Measurements from ENCODE around the gene DYRK1A.

Gene DYRK1A

GRCh38 chr21:37419228-37419906 lies 52.8 kb downstream of the DYRK1A start:
- no peak for DNase-seq

- DNase-seq = no peak
Measured at GRCh38 chr21:37421306-37421705, 54.7 kb downstream of the DYRK1A start.

- no peak for DNase-seq
Measured at GRCh38 chr21:37422382-37422781, 55.8 kb downstream of the DYRK1A start.

- no peak for DNase-seq
Measured at GRCh38 chr21:37423103-37423502, 56.5 kb downstream of the DYRK1A start.

GRCh38 chr21:37424396-37424795 lies 57.8 kb downstream of the DYRK1A start:
- no peak for DNase-seq

GRCh38 chr21:37425001-37425400 lies 58.4 kb downstream of the DYRK1A start:
- DNase-seq = no peak

GRCh38 chr21:37425684-37426083 lies 59.1 kb downstream of the DYRK1A start:
- no peak for DNase-seq

DNA sequence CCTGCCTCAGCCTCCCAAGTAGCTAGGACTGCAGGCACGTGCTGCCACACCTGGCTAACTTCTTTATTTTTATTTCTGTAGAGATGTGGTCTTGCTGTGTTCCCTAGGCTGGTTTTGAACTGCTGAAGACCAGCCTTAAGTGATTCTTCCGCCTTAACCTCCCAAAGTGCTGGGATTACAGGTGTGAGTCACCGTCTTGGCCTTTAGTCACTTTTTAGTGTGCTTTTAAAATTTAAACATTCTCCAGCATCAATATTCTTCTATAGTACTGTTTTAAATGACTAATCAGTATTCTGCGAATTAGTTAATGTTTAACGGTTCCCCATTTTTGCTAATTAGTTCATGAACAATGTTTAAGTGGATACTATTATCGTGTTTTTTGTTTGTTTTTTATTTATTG lies 60.6 kb downstream of the DYRK1A start:
- DNase-seq = no peak

DNA sequence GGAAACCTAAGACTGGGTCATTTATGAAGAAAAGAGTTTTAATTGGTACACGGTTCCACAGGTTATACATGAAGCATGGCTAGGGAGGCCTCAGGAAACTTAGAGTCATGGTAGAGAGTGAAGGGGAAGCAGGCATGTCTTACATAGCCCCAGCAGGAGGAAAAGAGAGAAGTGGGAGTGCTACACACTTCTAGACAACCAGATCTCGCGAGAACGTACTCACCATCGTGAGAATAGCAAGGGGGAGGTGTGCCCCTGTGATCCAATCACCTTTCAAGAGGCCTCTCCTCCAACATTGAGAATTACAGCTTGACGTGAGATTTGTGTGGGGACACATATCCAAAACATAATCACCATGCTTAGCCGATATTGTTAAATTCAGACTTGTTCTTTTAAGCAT lies 62.8 kb downstream of the DYRK1A start:
- no peak for DNase-seq

- DNase-seq = no peak
Measured at GRCh38 chr21:37430184-37430821, 63.7 kb downstream of the DYRK1A start.

- no peak for DNase-seq
Measured at GRCh38 chr21:37431243-37431642, 64.7 kb downstream of the DYRK1A start.

DNA sequence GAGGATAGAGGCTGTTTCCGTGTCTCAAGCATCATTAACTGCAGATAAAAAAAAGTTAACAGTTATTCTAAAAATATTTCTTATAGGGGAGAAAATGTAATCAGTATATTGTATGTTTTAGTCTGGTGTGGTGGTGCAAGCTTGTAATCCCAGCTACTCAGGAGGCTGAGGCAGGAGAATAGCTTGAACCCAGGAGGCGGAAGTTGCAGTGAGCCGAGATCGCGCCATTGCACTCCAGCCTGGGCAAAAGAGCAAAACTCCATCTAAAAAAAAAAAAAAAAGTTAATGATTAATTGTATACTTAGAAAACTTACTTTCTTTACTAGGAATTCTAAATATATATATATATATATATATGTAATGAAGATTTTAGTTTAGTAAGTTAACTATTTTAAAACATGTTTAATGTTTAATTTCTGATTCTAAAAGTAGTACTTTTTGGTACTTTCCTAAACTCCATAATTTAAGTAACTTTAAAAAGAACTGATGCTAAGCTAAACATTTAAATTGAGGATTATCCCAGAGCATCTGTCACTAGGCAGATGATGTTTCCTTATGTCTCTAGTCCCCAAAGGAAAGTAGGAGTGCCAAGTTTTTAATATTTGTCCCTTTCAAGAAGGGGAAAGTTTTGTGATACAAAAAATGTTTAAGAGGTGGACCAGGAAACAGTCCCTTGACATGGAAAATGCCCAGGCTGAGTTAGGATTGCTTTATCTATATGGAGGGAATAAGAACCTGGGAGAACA lies 66.3 kb downstream of the DYRK1A start:
- DNase-seq = no peak

DNA sequence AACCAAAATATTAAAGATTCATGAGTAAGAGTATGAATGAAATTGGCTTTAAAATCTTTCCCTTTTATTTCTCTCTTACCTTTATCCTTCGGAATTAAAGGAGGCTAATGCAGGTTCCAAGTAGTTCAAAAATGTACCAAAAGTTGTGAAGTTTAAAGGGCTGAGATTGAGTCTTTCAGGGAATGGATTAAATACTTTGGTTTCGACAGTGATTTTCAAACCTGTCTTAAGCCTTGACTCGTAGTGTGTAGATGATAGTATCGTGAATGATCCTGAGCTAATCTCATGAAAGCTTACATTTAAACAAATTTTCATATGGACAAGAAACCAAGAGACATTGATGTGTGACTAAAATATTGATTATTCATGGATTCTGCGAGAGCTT lies 66.9 kb downstream of the DYRK1A start:
- no peak for DNase-seq

- DNase-seq = peak; percentile 35
Measured at GRCh38 chr21:37435120-37435519, 68.5 kb downstream of the DYRK1A start.

DNA sequence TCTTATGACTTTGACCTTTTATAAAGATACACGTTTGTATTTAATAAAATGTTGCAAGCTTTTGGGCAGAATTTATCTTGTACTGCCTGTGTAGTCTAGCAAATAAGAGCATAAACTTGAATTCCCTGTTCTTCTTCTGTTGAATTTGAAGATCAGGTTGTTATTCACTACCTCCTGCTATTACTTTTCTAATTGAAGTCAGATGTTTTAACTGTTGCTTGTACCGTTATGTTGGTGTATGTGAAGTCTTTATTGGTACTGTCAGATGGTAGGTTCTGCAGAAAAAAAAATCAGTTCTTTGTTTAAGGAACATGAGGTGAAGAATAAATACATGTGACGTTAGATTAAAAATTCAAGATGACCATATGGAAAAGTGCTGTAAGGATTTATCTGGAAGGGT lies 69.1 kb downstream of the DYRK1A start:
- no peak for DNase-seq

DNA sequence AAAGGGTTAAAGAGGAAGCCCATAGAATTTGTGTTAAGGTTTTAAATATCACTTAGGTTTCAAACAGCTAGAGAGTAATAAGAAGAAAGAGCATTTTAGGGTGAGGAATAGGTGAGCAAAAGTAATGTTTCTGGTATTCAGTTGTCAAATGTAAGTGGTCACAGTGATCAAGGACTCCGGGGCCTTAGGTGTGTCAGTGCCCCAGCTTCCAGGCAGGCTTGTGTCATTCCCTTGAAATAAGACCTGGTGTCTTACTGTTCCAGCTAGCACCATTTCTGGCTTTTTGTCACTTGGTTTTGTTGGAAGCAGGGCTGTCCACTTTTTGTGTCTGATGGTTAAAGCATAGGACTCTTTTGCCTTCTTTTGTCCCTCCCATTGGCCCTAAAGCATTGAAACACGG lies 69.6 kb downstream of the DYRK1A start:
- DNase-seq = no peak

GRCh38 chr21:37437376-37438080 lies 71.0 kb downstream of the DYRK1A start:
- DNase-seq = no peak

GRCh38 chr21:37443683-37444082 lies 77.1 kb downstream of the DYRK1A start:
- no peak for DNase-seq

DNA sequence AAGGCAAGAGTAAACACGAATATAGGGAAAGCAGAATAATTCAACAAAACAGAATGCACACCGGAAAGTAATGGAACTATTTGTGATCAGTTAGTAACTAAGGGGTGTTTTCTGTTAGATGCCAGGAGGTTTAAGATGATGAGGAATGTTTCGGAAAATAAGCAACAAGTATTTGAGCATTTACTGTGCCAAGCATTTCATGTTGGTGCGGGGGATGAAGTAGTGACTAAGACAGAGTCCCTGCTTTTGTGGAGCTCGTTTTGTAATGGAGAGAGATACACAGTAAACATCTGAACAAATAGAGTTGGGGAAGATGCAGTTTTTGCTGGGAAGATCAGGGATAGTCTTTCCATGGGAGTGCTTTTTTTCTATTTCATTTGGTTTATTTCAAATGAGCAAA lies 78.7 kb downstream of the DYRK1A start:
- no peak for DNase-seq

DNA sequence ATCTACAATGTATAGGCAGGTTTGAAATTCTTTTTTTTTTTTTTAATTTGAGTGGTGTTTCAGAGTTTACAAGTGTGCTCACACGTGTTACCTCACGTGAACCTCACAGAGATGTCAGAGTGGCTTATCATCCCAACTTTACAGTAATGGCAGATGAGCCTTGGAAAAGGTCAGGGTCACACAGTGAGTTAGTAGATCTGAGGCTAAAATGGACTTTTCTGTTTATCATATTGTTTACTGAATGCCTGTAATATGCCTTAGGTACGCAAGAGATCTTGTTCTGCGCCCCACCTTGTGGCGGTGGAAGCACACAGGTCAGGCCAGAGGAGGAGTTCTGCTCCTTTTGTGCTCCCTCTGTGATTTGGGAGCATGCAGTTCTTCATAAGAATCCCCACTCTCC lies 80.0 kb downstream of the DYRK1A start:
- no peak for DNase-seq

DNA sequence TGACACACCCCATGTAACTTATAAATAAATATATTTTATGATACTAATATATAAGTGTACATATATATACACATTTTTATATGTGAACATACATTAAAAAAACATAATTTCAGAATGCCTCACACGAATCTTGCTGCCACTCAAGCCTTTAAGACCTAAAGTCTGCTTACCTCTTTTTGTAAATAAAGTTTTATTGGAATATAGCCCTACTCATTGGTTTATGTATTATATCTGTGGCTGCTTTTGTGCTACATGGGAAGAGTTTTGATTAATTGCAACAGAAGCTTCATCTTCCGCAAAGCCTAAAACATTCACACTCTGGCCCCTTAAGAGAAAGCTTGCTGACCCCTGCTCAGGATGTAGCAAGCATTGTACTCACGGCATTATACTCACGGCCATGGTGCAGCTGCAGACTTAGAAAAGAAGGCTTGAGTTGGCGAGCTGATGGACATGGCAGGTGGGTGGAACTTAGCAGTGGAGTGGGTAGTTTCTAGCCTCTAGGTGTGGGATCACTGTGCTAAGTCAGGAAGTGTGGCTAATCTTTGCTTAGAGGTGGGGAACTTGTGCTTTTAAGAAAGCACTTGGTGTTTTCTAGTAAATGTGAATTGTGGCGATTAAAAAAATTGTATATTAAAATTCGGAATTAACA lies 80.8 kb downstream of the DYRK1A start:
- DNase-seq = no peak

GRCh38 chr21:37449302-37449937 lies 82.8 kb downstream of the DYRK1A start:
- no peak for DNase-seq
